Subcutaneous adipose tissue (tissue), 4 donors: ENCODE measurements around the gene CNTROB. TPM values are rescaled to one million over a fixed set of nuclear protein-coding genes. Genes with fewer than 3 reads are reported as not detected.

ENCODE experiments used
- total RNA-seq, 4 donors: library from RNA; depleted of rRNA; stranded (reverse); fragments of >200 nt; gene quantifications; one replicate each; pipeline ENCODE4 v1.1.0, GENCODE V29; 2016
- TF ChIP-seq, protein P1 (sequence below): fragments of 450-650 bp; IDR thresholded peaks from one replicate; pipeline ENCODE4 v1.5.1; 2016; ENCODE audit warnings: low read depth, mild to moderate bottlenecking, control low read depth, antibody characterized with exemption, moderate library complexity

Gene CNTROB
- total RNA-seq, 4 donors from 2014 or later, result 7.5 to 27.3 (median 21.9) TPM

DNA sequence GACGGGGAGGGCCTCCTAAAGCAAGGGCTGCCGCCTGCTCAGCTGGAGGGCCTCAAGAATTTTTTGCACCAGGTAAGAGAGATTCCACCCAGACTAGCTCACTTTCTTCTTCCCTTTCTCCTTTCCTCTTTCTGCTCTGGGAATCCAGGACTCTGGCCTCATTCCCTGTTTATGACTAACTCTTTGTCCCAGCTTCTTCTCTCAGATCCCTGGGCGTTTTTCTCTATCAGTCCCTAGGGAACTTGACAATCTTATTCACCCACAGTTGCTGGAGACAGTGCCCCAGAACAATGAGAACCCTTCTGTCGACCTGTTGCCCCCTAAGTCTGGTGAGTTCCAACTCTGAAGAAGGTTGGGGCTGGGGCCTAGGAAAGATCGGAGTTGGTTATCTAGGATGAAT, 15.6 kb downstream of the CNTROB start:
- TF ChIP-seq, protein P1, sequence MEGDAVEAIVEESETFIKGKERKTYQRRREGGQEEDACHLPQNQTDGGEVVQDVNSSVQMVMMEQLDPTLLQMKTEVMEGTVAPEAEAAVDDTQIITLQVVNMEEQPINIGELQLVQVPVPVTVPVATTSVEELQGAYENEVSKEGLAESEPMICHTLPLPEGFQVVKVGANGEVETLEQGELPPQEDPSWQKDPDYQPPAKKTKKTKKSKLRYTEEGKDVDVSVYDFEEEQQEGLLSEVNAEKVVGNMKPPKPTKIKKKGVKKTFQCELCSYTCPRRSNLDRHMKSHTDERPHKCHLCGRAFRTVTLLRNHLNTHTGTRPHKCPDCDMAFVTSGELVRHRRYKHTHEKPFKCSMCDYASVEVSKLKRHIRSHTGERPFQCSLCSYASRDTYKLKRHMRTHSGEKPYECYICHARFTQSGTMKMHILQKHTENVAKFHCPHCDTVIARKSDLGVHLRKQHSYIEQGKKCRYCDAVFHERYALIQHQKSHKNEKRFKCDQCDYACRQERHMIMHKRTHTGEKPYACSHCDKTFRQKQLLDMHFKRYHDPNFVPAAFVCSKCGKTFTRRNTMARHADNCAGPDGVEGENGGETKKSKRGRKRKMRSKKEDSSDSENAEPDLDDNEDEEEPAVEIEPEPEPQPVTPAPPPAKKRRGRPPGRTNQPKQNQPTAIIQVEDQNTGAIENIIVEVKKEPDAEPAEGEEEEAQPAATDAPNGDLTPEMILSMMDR, result no peak

- TF ChIP-seq, protein P1, result no peak
These were observed 18.6 kb downstream of the CNTROB start for GRCh38 chr17:7950578-7950977.

GRCh38 chr17:7951143-7951792, 19.3 kb downstream of the CNTROB start:
- TF ChIP-seq, protein P1, result no peak

GRCh38 chr17:7955414-7956227, 23.6 kb downstream of the CNTROB start:
- TF ChIP-seq, protein P1, result no peak

DNA sequence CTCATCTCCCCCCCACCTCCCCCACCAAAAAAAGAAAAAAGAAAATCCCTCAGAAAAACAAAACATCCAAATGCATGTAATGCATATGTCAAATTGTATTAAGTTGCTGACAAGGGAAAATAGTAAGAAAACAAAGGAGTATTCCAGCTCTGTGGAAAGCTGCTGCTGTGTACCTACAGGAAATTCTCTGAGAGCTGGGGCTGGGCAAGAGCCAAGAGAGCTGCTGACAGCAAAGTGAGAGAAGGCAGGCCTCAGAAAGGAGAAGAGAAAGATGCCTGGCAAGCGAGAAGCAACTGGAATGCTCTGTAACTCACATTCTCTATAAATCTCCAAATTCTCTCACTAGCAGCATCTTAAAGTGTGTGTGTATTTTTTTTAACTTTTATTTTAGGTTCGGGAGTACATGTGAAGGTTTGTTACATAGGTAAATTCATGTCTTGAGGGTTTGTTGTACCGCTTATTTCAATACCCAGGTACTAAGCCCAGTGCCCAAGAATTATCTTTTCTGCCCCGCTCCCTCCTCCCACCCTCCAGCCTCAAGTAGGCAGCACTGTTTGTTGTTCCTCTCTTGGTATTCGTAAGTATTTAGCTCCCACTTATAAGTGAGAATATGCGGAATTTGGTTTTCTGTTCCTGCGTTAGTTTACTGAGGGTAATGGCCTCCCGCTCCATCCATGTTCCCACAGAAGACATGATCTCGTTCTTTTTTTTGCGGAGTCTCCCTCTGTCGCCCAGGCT, 24.4 kb downstream of the CNTROB start:
- TF ChIP-seq, protein P1, result no peak

- TF ChIP-seq, protein P1, result no peak
These were observed 27.7 kb downstream of the CNTROB start for GRCh38 chr17:7959503-7960253.
